HG03469 (cell line): ENCODE data around the gene MLLT6.

ENCODE experiments used
- ATAC-seq: cut with Tn5 transposase; IDR thresholded peaks from one replicate; pipeline ENCODE4 v1.9.1; 2021; ENCODE audit warnings: mild to moderate bottlenecking, moderate library complexity, moderate number of reproducible peaks; ENCODE audit not compliant: unreplicated experiment

The MLLT6 gene

DNA sequence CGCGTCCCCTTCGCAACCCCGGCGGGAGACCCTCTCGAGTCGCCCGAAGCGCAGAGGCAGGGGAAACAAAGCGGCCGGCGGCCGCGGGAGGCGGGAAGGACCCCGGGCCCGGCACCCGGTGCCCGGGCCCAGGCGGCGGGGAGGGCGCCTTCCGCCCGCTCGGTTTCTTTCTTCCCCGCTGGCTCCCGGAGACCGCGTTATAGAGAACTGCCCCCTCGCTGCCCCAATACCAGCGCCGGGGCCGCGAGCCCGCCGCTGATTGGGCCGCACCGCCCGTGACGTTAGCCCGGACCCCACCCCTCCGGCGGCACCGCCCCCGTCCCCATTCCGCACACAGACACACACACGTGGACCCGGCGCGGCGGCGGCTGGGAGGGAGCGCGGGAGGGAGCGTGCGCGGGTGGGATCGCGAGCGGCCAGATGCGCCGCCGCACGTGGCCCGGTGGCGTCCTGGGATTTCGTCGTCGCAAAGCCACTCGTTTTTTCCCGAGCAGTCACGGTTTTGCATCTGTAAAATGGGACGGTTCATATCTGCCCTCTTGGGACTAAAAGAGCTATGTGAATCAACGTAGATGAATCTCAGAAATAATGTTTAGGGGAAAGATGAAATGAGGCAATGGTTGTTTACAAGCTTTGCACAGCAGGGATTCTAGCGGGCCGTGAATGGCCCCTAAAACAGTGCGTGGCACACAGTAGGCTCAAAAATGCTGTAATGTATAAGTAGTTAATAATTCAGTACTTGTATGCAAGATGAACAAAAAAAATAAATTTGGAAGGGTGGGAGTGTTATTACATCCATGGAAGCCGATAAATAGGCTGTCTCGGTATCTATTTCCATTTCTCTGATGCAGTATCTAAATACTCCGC lies 30.1 kb upstream of the MLLT6 start, which contains the start of gene EPOP:
EPOP (minus strand) TSS at position 209 of the 867 bp plus-strand sequence. CDS start 462 bp downstream, outside the sequence.
- peak; percentile 37 for ATAC-seq

DNA sequence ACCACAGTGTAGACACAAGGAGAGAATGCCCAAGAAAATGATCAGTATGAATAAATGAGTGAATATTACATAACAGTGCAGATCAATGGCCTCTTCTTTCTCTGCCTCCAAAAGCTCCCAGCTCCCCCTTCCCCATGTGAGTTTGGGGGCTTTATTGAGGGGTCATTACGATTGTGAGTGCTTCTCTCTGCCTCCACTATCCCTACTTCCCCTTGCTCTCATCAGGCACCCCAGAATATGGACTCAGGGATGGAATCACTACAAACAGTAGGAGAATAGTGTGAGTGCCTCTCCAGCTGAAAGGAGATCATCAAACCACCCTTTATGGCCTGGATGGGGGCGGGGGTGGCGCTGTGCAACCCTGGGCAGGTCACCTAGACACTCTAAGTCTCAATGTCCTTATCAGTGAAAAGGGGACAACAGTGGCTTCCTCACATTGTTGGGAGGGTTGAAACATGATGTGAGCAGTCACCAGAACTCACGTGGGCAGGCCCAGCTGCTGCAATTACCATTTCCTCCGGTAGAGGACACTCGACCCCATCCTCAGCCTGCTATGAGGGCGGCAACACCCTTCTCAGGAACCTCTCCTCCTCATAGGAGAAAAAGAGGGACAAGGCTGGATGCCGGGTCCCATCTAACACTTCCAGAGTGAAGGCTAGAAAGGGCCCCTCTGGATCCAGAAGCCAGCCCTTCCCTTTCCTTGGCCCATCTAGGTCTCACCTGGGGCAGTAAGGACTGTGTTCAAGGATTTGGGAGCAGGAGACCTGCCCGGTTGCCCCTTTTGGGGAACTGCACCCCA lies 28.2 kb upstream of the MLLT6 start:
- no peak for ATAC-seq

DNA sequence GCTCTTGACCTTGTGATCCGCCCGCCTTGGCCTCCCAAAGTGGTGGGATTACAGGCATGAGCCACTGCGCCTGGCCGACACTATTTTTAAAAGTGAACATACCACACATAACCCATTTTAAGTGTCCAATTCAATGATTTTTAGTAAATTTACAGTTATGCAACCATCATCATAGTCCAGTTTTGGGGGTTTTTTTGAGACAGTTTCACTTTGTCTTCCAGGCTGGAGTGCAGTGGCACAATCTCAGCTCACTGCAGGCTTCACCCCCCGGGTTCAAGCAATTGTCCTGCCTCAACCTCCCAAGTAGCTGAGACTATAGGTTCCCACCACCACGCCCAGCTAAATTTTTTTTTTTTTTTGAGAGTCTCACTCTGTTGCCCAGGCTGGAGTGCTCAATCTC lies 27.3 kb upstream of the MLLT6 start:
- no peak for ATAC-seq

DNA sequence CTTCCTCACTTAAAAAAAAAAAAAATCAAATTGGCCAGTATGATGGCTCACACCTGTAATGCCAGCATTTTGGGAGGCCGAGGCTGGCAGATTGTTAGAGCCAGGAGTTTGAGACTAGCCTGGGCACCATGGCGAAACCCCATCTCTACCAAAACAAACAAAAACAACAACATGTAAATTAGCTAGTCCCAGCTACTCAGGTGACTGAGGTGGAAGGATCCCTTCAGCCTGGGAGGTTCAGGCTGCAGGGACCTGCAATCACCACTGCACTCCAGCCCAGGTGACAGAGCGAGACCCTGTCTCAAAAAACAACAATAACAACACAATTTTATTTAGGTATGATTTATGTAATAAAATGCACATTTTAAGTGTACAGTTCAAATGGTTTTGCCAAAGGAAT lies 24.0 kb upstream of the MLLT6 start:
- no peak for ATAC-seq

DNA sequence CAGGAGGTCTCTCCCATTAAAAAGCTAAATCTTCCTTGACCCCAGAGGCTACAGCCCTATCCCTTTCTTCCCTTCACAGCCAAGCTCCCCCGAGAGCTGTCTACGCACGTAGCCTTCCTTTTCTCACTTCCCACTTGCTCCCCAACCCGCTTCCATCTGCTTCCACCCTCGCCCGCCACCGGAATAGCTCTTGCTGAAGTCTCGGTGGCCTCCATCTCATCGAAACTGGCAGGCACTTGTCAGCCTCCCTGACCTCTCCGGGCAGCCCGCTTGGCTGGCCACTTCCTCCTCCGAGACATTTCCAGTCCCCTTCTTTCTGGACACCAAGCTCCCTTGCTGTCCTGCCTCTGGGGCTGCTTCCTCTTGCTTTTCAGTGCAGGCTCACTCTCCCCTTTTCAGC lies 19.6 kb upstream of the MLLT6 start:
- no peak for ATAC-seq

DNA sequence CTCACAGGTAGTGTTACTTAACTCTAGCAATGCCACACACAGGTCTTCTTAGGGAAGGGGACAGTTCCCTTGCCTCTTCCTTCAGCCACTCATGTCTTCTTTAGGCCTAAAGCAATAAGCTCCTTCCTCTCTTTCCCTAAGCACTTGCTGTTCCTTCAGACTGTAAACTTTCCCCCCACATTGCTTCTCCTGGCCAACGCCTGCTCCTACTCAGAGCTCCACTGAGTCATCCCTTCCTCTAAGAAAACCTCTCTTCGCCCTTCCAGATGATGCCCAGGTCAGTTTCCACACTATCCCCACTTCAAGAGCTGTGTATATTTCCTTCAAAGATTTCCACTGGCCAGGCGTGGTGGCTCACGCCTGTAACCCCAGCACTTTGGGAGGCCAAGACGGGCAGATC lies 17.8 kb upstream of the MLLT6 start:
- no peak for ATAC-seq

DNA sequence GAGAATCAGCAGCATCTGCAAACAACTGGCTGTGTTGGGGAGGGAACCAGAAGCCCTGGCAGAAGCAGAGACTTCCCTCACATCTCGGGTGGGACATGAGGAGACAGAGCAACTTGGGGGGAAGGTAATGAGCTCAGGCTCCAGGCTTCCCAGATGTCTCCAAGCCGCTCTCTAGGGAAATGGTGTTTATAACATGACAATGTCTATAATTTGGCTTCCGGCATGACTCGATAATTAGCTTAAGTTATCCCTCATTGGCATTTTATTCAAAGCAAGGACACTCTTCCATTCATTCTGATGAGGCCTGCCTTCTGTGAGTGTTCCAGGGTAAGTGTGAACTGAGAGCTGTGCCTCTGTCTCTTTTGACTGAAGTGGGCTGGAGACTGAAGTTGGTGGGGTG lies 14.7 kb upstream of the MLLT6 start:
- no peak for ATAC-seq

DNA sequence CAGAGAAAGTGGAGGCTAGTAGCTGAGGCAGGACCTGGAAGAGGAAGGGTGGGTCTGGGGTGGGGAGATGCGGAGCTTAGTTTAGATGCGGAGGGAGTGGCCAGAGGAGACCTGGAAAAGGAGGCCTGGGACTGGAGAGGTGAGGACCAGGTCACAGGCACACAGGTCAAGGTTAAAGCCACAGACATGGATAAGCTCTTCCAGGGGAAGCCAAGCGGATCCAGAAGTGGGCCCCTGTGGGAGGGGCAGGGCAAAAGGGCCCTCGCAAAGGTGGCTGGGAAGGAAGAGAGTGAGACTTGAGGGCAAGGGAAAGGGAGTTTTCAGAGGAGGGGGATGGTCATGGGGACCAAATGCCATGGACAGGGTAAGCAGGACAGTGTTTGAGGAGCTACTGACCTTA lies 13.9 kb upstream of the MLLT6 start:
- ATAC-seq: no peak

DNA sequence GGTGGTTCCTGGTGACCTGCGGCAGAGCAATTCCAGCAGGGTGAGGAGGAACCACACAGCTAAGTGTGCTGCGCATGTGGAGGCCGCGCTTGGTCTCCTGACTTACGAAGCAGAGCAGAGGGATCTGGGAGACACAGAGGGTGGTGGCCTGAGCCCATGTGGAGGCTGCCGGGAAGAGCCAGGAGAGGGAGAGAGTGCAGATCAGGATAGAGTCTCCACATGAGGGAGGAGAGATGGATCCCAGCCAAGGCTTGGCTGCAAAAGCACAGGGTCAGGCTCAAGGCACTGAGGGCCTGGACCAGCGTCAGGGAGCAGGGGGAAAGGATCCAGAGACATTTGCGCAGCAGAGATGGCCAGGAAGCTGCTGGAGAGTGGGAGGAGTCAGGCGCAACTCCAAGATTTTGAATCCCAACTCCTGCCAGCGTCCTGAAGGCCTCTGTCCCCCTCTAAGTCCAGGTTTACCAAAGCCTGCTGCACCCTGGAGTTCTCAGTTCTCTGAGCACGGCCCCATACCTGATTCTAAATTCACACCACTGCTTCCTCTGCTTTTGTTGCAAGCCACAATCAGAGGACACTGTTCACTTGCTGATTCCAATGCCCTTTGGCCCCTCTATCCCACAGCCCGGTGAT lies 11.3 kb upstream of the MLLT6 start:
- no peak for ATAC-seq

DNA sequence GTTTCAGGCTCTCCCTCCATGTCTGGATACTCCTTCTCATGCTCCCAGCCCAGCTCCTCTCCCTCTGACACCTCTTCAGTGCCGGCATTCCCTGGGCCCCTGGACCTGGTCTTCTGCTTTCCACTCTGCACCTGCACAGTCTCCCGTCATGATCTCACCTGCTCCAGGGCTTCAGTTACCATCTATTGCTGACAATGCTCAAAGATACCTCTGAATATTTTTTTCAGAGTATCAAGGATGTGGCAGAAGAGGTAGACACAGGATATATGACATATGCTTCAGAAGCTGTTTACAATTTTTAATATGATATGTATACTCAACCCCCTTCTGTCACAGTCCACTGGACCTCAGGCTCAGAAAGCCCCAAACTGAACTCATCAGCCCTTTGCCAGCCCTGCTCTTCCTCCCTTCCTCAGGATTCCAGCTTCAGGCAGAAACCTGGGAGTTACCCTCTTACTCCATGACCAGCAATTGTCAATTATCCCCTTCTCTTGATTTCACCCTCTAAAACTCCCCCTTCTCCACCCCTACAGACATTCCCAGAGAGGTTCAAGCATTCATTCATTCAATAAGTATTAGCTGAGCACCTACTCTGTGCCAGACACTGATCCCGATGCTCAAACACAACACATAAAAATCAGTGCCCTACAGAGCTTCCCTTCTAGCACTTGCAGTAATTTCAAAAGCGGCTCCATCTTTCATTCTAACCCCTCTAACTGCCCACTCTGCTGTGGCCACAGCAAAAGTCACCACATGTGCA lies 7.8 kb upstream of the MLLT6 start:
- ATAC-seq: no peak

DNA sequence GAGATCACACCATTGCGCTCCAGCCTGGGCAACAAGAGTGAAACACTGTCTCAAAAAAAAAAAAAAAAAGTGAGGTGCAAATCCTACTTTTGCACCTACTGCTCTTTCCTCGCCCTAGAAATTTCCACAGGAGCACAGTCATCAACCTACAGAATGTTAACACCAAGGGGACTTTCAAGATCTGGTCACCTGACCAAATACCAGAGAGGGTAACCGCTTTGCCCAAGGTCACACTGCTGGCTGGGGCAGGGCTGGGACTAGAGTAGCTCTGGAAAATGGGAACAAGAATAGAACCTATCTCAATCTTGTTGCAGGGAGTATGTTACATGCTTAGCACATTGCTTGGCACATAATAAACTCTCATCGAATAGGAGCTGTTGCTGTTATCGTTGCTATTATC lies 6.3 kb upstream of the MLLT6 start:
- ATAC-seq: no peak

DNA sequence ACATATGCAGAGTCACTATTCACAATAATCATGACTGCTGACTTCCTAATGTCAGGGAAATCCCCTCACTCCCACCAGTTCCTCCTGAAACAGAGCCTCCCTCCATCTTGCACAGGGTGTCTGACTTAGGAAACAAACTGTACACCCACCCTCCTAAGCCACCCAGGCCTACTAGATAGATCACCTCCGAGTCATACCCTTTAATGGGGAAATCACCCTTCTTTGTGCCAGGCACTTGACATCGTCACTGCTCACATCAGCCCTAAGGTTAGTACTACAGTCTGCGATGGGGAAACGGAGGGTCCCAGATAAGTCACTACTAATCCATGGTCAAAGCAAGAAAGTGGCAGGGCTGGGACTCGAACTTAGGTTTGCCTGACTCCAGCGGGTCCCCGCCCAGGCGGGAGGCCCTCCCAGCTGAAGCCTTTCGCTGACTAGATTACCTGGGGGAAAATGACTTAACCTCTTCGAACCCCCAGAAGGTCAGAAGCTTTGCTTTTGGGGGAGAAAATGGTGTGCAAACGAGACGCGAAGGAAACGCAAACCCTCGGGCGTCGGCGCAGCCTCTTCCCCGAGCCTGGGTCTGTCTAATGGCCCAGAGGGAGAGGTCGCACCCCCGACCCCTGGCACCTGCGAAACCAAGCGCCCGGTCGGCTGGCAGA lies 3.4 kb upstream of the MLLT6 start:
- no peak for ATAC-seq

DNA sequence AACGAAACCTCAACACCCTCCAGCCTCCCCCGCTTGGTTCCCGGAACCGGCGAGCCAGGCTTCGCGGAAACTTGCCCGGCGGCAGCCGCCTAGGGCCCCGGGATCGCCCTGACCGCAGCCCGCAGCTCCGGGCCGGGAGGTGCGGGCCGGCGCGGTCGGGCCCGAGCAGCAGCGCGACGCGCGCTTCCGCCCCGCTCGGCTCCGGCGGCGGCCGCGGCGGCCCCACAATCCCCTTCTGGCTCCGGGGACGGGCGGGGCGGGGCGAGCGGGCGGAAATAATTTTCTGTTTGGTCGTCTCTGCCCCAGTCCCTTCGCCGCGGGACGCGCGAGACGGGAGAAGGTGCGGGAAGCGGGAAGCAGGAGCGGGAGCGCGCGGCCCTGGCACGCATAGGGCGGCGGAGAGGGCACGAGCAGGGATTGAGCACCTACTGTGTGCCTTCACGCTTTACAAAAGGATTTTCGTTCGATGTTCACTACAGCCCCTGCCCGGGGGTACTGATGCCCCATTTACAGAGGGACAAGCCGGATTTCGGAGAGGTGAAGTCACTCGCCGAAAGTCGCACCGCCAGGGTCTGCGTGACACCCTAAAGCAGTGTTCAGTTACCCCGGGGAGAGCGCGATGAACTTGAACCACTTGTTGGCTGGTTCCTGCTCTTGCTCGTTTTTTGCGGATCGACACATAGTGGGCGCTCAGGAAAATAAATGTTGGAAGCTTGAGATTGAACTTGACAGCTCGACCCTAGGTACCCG lies 2.7 kb upstream of the MLLT6 start:
- no peak for ATAC-seq

DNA sequence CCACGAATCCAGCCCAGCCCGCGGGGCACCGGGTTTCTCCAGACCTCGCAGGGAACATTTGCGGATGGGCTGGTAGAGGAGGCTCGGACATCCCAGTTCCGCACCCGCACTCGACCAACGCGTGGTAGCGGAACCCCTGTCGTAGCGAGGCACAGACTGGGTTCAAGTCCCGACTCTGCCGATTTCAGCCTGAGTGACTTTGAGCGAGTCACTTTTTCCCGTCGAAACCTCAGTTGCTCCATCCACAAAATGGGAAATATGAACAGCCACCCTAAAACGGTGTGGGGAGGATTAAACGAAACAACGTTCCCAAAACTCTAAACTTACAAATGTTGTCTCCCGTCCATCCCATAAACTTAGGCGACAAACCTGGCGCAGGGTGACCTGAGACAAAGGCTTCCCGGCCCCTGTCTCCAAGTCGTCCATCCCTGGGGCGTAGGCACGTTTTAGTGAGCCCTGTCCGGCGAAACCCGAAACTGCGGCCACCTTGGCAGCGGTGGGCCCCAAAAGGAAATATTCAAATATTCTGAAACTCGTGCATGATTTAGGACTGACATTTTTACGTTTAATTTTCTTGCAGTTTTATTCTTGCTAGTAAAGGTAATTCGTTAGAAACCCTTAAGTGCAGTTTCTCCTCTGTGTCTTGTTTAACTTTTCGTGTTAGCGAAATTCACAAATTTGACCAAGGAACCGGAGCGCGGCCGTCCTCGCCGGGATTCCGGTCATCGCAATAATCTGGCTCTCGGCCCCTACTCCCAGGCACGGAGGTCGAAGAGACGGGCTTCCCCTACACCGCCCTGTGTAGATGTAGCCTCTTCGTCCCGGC lies 1.9 kb upstream of the MLLT6 start:
- ATAC-seq: no peak

DNA sequence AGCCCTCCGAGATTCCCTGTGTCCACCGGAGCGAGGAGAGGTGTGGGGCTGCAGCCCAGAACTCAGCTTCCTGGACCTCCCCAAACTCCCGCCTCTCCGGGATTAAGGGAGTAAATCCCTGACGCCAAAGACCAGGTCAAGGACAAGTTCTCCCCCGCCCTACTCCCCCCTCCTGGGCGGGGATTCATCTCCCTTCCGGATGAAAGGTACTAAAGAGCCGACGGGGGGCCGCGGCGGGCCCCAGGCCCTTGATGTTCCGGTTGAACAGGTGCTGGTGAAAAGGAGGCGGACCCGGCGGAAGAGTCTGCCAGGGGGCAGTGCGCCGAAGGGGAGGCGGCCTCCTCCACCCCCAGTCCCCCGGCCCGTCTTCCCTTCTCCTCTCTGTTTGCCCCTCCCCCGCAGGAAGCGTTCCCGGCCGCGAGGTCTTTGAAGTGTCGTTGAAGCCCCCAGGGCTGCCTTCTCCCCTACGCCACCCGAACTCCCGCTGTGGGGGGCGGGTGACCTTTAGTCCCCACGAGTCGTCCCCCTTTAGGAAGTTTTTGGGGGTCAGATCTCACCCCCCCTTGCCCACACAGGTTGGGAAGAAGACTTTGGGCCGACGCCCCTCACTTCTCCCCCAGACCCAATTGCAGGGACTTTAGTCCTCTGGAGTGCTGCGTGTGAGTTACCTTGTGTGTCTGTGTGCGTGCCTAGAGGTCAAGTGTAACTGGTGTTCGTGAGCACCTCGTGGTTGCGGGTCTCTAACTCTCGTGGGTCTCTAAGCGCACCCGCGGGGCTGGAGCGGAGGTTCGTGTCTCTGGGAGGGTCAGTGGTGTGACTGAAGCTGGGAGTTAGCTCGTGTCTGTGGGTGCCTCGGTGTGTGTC lies 1.1 kb upstream of the MLLT6 start:
- ATAC-seq: no peak

DNA sequence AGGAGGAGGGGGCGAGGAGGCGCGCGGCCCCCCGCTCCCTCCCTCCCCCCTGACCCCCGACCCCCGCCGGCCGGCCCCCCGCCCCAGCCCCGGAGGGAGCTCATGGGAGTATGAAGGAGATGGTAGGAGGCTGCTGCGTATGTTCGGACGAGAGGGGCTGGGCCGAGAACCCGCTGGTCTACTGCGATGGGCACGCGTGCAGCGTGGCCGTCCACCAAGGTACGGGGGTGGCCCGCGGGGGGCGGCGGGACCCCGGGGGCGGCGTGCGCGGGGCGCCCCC lies 390 bp downstream of the MLLT6 start:
- no peak for ATAC-seq

DNA sequence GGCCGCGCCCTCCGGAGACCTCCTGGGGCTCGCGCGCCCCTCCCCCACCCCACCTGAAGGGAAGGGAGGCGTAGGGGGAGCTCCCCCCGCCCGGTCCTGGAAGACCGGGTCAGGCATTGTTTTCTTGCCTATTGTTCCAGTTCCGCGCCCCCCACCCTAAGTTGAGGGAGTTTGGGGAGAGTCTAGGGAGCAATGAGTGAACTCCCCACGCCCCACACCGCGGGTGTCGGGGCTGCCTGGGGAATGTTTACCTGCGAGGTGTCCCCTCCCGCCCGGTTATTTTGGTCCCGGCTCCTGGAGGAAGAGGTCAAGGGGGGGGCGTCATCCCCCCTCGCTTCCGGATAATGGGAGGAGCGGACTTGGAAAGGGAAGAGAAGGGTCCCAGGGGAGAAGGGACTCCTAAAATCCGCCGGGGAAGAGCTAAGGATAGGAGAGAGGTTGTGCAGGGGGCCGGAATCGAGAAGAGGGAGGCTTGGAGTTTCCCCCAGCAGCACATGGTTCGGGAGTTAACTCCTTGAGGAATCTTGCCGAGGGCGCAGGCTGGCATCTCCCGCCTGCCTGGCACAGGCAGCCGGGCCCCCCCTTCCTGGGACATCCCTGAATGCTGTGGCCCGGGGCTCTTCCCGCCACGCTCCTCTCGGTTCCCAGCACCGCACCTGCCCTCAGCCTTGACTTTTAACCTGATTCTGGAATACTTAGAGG lies 881 bp downstream of the MLLT6 start:
- ATAC-seq: no peak
